Sigmoid colon (tissue), 7 donors: ENCODE data around the gene SMIM44. TPM values are rescaled to one million over a fixed set of nuclear protein-coding genes. Genes with fewer than 3 reads are reported as not detected.

Experiments used
- DNase-seq: peaks from one replicate; pipeline ENCODE4 v3.0.0-alpha.2; 2019
- H3K27ac ChIP-seq, 4 donors: fragments of 200-600 bp; sonication (generic); one replicate each; pipeline ENCODE4 v1.5.1; 2016 to 2019; ENCODE audit warnings: mild to moderate bottlenecking in 1 of 4
- H3K27me3 ChIP-seq, 3 donors: fragments of 200-600 bp; sonication (generic); one replicate each; pipeline ENCODE4 v1.5.1; 2019; ENCODE audit warnings: mild to moderate bottlenecking in 1 of 3
- H3K36me3 ChIP-seq, 4 donors: fragments of 200-600 bp; sonication (generic); one replicate each; pipeline ENCODE4 v1.5.1; 2016 to 2019
- H3K4me1 ChIP-seq, 4 donors: fragments of 200-600 bp; sonication (generic); one replicate each; pipeline ENCODE4 v1.5.1; 2017 to 2019
- H3K4me3 ChIP-seq, 4 donors: fragments of 200-600 bp; sonication (generic); one replicate each; pipeline ENCODE4 v1.5.1; 2017 to 2019; ENCODE audit warnings: mild to moderate bottlenecking in 2 of 4, moderate library complexity in 1 of 4
- H3K9me3 ChIP-seq, 4 donors: fragments of 200-600 bp in 3 of 4; sonication (generic) in 3 of 4; one replicate each; pipeline versions ENCODE4 v1.5.1 to v1.6.1; 2013 to 2019
- EP300 ChIP-seq, 4 donors: sonication (generic); formaldehyde crosslinking; IDR thresholded peaks; one replicate each; pipeline ENCODE4 v1.6.1; 2017; ENCODE audit warnings: antibody characterized with exemption in 4 of 4
- POLR2A ChIP-seq, 2 donors: fragments of 450-650 bp; IDR thresholded peaks; one replicate each; pipeline ENCODE4 v1.6.1; 2016; ENCODE audit warnings: antibody characterized with exemption in 2 of 2, mild to moderate bottlenecking in 2 of 2, moderate library complexity in 2 of 2
- POLR2AphosphoS5 ChIP-seq, 4 donors: sonication (generic); formaldehyde crosslinking; IDR thresholded peaks; one replicate each; pipeline ENCODE4 v1.6.1; 2017; ENCODE audit warnings: antibody characterized with exemption in 4 of 4
- WGBS, 2 donors: extraction: QIAGEN DNeasy Blood & Tissue Kit; methylation state at CpG; one replicate each; pipeline ENCODE4 v1.1.7; 2013; 5-methylcytosine and 5-hydroxymethylcytosine counted together
- intact Hi-C: fragments of 100-400 bp; cut with DNase I; formaldehyde crosslinking; loops from one replicate; pipeline ENCODE4 v1.15.1; 2023
- polyA plus RNA-seq, 3 donors: library from polyadenylated mRNA; stranded (reverse); fragments of 200-250 nt; gene quantifications; one replicate each; pipeline ENCODE4 v1.2.3, GENCODE V29; 2013
- total RNA-seq, 4 donors: library from RNA; depleted of rRNA; stranded (reverse); fragments of >200 nt; gene quantifications; one replicate each; pipeline ENCODE4 v1.1.0, GENCODE V29; 2016
- TF ChIP-seq, protein P1 (sequence below), 4 experiments: fragments of 450-650 bp in 3 of 4; fragments of 200-600 bp in 1 of 4; IDR thresholded peaks; one replicate each; pipeline ENCODE4 v1.5.1; 2016 to 2019; ENCODE audit warnings: antibody characterized with exemption in 4 of 4, mild to moderate bottlenecking in 3 of 4, moderate library complexity in 2 of 4
- donor health status: healthy with polysubstance abuse.
- donor health status: Bipolar disorder and iron deficiency.
- donor health status: healthy.

The SMIM44 gene
- total and polyA plus RNA-seq, 7 donors, result 2.9 TPM; not detected in 6

GRCh38 chr19:3492131-3492839 is 9.0 kb upstream of the SMIM44 start:
- DNase-seq, result no peak
- Histone ChIP-seq H3K27me3 (no peaks in the 10 kb centered on the region), H3K27ac (no peak overlapping the region), H3K9me3 (no peaks in the 10 kb centered on the region), H3K4me1 (no peaks in the 10 kb centered on the region), H3K36me3 (peaks cover 15 to 67% (median 36%) of the 10 kb centered on the region in 4 donors), H3K4me3 (no peak overlapping the region)
- WGBS, 2 donors, result 97% methylated on average over 45 of the region's 45 CpGs
- TF ChIP-seq EP300 (IDR thresholded peaks at IDR 0.05) (no peak), POLR2A (IDR thresholded peaks at IDR 0.05) (no peak), POLR2AphosphoS5 (IDR thresholded peaks at IDR 0.05) (no peak)
- TF ChIP-seq, protein P1, sequence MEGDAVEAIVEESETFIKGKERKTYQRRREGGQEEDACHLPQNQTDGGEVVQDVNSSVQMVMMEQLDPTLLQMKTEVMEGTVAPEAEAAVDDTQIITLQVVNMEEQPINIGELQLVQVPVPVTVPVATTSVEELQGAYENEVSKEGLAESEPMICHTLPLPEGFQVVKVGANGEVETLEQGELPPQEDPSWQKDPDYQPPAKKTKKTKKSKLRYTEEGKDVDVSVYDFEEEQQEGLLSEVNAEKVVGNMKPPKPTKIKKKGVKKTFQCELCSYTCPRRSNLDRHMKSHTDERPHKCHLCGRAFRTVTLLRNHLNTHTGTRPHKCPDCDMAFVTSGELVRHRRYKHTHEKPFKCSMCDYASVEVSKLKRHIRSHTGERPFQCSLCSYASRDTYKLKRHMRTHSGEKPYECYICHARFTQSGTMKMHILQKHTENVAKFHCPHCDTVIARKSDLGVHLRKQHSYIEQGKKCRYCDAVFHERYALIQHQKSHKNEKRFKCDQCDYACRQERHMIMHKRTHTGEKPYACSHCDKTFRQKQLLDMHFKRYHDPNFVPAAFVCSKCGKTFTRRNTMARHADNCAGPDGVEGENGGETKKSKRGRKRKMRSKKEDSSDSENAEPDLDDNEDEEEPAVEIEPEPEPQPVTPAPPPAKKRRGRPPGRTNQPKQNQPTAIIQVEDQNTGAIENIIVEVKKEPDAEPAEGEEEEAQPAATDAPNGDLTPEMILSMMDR (IDR thresholded peaks at IDR 0.05), result no peak
- intact Hi-C loops, result no loop called here

DNA sequence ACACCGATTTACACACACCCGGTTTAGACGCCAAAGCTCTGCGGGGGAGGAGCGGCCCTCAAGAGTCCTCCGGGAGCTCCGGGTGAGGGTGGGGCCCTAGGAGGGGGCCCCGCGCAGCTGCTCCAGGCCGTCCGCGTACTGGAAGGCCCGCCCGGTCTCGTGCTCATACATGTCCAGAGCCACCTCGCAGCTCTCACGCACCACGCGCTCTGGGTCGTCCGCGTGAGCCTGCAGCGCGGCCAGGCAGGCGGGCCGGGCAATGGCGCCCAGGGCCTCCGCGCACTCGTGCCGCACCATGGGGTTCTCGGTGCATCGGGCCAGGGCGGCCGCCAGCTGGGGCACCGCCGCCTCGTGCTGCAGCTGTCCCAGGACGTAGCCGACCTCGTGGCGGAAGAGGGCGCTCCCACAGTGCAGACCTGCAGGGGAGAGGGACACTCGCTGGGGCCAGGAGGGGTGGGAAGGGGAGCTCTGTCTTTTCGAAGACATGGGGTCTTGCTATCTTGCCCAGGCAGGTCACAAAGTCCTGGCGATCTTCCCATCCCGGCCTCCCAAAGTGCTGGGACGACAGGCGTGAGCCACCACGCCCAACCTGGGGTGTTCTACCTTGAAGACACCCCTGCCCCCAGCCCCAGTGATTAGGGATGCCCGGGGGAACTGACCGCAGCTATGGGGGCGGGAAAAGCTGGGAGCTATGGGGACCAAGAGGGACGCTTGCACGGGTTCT is 8.3 kb upstream of the SMIM44 start:
- H3K4me3 ChIP-seq, result no peak overlapping the region
- no peaks in the 10 kb centered on the region for H3K27me3 ChIP-seq
- H3K9me3 ChIP-seq, result no peaks in the 10 kb centered on the region
- H3K27ac ChIP-seq, result no peak overlapping the region
- H3K36me3 ChIP-seq, result peaks cover 15 to 59% (median 33%) of the 10 kb centered on the region in 4 donors
- DNase-seq, result no peak
- 96 to 97% methylated on average over 55 of the region's 55 CpGs for WGBS, 2 donors
- no peaks in the 10 kb centered on the region for H3K4me1 ChIP-seq
- intact Hi-C loops, result no loop called here
- TF ChIP-seq, protein P1 (IDR thresholded peaks at IDR 0.05), result no peak
- TF ChIP-seq EP300 (IDR thresholded peaks at IDR 0.05) (no peak), POLR2AphosphoS5 (IDR thresholded peaks at IDR 0.05) (no peak)

DNA sequence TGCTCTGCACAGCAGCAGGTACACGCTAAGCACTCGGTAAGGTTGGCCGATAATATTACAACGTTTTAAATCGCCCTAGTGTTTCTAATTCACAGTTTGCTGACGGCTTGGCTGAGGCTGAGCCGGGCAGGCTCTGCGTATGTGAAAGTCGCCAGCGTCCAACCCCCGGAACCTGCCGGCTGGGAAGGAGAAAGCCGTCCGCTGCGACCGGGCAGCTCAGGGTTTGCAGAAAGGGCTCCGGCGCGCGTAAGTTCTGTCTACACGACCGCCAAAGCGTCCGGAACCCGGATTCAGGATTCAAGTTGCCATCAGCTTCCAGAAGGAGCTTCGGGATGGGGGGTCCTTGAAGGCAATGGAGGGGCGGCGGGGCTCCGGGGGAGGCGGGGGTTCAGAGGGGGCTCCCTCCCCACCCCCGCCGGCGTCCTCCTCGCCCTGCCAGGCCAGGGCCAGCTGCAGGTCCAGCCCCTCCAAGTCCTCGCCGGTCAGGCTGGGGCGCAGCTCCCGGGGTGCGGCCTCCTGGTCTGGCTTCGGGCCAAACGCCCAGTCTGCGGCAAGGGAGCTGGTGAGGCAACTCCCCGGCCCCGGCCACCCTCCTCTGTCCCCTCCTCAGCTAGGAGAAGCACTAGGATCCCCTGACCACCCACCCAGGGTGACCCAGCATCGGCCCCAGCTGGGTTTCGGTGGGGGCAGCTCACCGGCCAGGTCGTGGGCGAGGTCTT is 575 bp downstream of the SMIM44 start:
- TF ChIP-seq EP300 (IDR thresholded peaks at IDR 0.05) (no peak), POLR2AphosphoS5 (IDR thresholded peaks at IDR 0.05) (no peak), POLR2A (IDR thresholded peaks at IDR 0.05) (no peak)
- TF ChIP-seq, protein P1 (IDR thresholded peaks at IDR 0.05), result no peak
- Histone ChIP-seq H3K9me3 (no peaks in the 10 kb centered on the region), H3K4me1 (no peaks in the 10 kb centered on the region), H3K36me3 (no peaks in the 10 kb centered on the region), H3K4me3 (no peak overlapping the region), H3K27ac (no peak overlapping the region), H3K27me3 (peaks cover 20 to 73% (median 48%) of the 10 kb centered on the region in 3 donors)
- WGBS, 2 donors, result 47 to 79% methylated on average over 49 of the region's 49 CpGs
- intact Hi-C loops, result no loop called here
- no peak for DNase-seq

DNA sequence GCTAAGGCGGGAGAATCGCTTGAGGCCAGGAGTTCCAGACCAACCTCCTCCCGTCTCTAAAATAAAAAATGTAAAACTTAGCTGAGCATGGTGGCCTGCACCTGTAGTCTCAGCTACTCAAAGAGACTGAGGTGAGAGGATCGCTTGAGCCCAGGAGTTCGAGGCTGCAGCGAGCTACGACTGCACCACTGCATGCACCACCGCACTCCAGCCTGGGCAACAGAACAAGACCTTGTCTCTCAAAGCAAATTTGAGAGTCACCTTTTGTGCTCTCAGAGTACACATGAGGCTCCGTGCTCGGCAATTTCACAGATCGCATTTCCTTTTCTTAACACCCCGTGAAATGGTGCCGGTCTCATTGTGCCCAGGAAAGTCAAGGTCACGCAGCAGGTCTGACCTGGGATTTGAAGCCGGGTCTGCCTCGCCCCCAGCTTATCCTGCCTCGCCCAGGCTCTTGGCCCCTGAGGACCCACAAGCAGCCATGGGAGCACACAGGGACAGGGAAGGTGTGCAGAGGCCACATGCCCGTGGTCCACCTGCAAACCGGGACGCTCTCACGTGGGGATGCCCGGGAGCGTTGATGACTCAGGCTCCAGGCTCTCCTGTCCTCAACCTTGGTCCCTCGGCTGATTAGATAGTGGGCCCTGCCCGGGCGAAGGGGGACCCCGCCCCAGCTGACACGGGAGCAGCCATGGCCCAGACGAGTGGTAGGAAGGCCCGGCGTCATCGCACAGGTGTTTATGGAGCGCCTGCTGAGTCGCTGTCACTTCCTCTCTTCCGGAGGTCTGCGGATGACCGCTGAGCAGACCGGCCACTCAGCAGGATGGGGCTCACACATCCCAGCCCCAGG is 1.8 kb downstream of the SMIM44 start:
- no peaks in the 10 kb centered on the region for H3K36me3 ChIP-seq
- TF ChIP-seq, protein P1 (IDR thresholded peaks at IDR 0.05), result no peak
- TF ChIP-seq POLR2A (IDR thresholded peaks at IDR 0.05) (no peak), POLR2AphosphoS5 (IDR thresholded peaks at IDR 0.05) (no peak)
- no peaks in the 10 kb centered on the region for H3K9me3 ChIP-seq
- 78 to 82% methylated on average over 38 of the region's 38 CpGs for WGBS, 2 donors
- H3K27me3 ChIP-seq, result peaks cover 20 to 73% (median 48%) of the 10 kb centered on the region in 3 donors
- no peak overlapping the region for H3K4me3 ChIP-seq
- intact Hi-C loops, result no loop called here
- DNase-seq, result no peak
- no peaks in the 10 kb centered on the region for H3K4me1 ChIP-seq
- no peak overlapping the region for H3K27ac ChIP-seq
